ENCODE results near the gene BACE1.

BACE1 gene

GRCh38 chr11:117319214-117319840, 3.3 kb upstream of the BACE1 start:
- Mint-ChIP-seq H3K4me3 (no peak overlapping the region), H3K36me3 (no peaks in the 10 kb centered on the region), H3K4me1 (peaks cover 9 to 15% of the 10 kb centered on the region in 2 donors), H3K9me3 (no peaks in the 10 kb centered on the region), H3K27me3 (peaks cover 14 to 25% of the 10 kb centered on the region in 2 donors), H3K27ac (no peak overlapping the region)
- ATAC-seq (replicated peaks) (no peak), DNase-seq (no peak)

DNA sequence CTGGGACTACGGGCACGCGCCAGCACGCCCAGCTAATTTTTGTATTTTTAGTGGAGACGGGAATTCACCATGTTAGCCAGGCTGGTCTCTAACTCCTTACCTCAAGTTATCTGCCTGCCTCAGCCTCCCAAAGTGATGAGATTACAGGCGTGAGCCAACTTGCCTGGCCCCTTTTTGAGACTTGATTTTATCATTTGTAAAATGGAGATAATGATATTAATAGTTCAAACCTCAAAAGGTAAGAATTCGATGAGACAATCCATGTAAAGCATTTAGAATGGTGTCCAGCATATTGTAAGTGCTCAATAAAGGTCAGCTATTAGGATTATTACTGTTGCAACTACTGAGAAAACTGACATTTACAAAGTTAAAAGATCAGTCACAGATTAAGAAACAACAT, 2.7 kb upstream of the BACE1 start:
- Mint-ChIP-seq H3K4me1 (peaks cover 11 to 18% of the 10 kb centered on the region in 2 donors), H3K27ac (no peak overlapping the region), H3K4me3 (no peak overlapping the region), H3K27me3 (peaks cover 20 to 31% of the 10 kb centered on the region in 2 donors), H3K9me3 (no peaks in the 10 kb centered on the region), H3K36me3 (no peaks in the 10 kb centered on the region)
- ATAC-seq (replicated peaks) (no peak), DNase-seq (no peak)

DNA sequence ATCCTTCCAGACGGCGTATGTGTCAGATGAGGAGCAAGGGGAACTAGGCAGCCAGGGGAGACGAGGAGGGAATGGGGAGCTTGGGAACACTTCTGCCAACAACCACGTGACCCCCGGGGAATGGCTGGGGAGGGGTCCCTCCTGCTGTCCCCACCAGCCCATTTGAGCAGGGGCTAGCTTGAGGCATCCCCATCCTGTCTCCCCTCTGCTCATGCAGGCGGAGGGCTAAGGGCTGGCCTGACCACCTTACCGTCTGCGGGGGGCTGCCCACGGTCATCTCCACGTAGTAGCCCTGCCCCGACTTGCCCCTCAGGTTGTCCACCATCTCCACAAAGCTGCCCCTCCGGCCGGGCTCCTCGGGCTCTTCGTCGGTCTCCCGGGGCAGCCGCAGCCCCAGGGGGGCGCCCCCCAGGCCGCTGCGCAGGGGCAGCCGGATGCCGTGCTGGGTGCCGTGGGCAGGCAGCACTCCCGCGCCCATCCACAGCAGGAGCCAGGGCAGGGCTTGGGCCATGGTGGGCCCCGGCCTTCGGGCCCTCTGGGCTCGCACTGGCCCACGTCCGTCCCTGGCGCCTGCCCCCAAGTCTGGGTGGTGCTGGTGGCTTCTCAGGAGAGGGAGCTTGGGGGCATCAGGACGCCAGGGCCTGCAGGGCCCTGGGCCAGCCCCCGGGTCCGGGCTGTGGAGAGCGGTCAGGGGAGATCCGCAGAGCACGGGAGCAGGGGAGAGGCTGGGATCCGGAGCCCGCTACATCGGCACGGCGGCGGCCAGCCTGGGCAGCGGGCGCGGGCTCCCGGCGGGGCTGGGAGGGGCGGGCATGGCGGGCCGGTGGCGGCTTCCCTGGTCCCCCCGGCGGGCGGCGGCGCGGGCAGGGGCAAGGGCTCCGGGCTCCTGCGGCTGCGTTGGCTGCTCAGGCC, 515 bp downstream of the BACE1 start:
- peak; percentile 78 for ATAC-seq (replicated peaks)
- H3K4me3 Mint-ChIP-seq, result peak overlapping the region; percentile 74 to 80
- no peaks in the 10 kb centered on the region for H3K9me3 Mint-ChIP-seq
- no peak overlapping the region for H3K27ac Mint-ChIP-seq
- H3K36me3 Mint-ChIP-seq, result no peaks in the 10 kb centered on the region
- no peak for DNase-seq
- H3K27me3 Mint-ChIP-seq, result peaks cover 22 to 42% of the 10 kb centered on the region in 2 donors
- H3K4me1 Mint-ChIP-seq, result peaks cover 11 to 18% of the 10 kb centered on the region in 2 donors

DNA sequence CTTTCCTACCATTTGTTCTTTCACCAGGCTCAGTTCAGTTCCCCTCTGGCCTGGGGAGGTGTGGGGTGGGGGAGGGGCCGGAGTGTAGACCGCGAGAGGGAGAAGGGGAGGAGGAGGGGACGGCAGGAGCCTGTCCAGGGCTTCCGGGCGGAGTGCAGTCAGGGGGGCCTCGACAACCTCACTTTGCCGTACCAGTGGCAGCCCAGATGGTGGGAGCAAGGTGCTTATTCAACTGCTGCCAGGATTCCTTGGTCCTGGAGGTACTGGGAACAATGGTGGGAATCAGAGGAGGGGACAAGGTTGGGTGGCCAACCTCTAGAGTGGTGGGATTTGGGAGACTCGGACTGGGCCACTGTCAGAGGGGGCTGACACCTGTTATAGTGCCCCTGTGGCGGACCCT, 1.2 kb downstream of the BACE1 start:
- Mint-ChIP-seq H3K4me1 (peaks cover 11 to 18% of the 10 kb centered on the region in 2 donors), H3K27ac (no peak overlapping the region), H3K36me3 (no peaks in the 10 kb centered on the region), H3K4me3 (peak overlapping the region; percentile 63 to 74), H3K27me3 (peaks cover 22 to 42% of the 10 kb centered on the region in 2 donors), H3K9me3 (no peaks in the 10 kb centered on the region)
- ATAC-seq (replicated peaks), result no peak
- DNase-seq, result no peak

DNA sequence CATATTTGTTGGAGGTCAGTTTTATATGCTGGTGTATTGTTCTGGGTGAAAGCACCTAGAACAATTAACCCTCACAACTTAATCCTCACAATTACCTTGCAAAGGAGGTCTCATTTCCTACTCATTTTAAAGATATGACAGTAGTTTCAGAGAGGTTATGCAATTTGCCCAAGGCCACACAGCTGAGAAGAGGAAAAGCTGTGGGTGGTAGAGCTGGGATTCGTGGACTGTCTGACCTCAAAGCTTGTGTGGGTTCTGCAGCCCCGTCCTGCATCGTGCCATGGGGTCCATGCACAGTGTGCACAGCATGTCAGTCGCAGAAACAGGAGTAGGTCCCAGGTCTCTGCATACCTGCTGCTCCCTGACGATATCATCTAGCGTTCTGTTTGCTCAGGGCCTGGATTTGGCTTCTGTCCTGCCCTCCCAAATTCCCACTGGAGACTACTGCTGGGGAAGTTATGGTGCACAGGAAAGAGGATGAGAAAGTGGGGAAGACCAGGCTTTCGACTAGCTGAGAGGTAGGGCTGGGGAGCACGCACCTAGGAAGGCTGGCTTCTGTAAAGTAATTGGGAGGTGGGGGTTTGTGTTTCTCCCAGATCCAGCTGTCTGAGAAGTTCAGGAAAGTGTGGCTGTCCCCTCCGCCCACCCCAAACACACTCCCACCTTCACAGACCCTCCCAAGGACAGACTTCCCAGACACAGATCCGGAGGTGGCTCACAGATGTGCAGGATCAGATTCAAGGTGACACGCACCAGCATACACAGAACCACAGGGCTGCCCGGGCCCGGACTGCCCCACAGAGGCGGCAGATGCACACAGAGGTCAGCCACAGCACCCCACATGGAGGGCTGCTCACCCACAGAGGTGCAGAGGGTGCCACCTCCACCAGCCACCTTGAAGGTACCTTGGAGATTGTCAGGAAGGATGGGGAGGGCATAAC, 2.0 kb downstream of the BACE1 start:
- Mint-ChIP-seq H3K27me3 (peaks cover 27 to 47% of the 10 kb centered on the region in 2 donors), H3K27ac (no peak overlapping the region), H3K4me1 (peaks cover 11 to 18% of the 10 kb centered on the region in 2 donors), H3K9me3 (no peaks in the 10 kb centered on the region), H3K36me3 (no peaks in the 10 kb centered on the region), H3K4me3 (no peak overlapping the region)
- DNase-seq (no peak), ATAC-seq (replicated peaks) (no peak)

DNA sequence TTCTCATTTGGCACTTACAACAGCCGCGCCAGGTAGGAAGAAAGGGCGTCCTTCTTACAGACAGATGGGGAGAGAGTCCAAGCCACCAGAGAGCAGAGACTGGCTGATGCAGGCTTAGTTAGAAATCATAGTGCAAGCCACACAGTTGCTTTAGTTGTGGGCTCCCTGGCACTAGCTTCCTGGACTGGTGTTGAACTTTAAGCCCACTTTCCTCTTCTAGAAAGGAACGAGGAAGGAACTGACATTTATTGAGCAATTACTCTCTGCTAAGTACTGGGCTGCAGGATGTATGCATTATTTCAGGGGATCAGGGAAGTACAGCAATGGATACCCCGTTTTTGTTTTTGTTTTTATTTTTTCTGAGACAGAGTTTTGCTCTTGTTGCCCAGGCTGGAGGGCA, 3.0 kb downstream of the BACE1 start:
- no peak for ATAC-seq (replicated peaks)
- no peak overlapping the region for H3K4me3 Mint-ChIP-seq
- no peaks in the 10 kb centered on the region for H3K9me3 Mint-ChIP-seq
- peaks cover 30 to 48% of the 10 kb centered on the region in 2 donors for H3K27me3 Mint-ChIP-seq
- H3K4me1 Mint-ChIP-seq, result peaks cover 11 to 18% of the 10 kb centered on the region in 2 donors
- DNase-seq, result no peak
- no peak overlapping the region for H3K27ac Mint-ChIP-seq
- no peaks in the 10 kb centered on the region for H3K36me3 Mint-ChIP-seq

DNA sequence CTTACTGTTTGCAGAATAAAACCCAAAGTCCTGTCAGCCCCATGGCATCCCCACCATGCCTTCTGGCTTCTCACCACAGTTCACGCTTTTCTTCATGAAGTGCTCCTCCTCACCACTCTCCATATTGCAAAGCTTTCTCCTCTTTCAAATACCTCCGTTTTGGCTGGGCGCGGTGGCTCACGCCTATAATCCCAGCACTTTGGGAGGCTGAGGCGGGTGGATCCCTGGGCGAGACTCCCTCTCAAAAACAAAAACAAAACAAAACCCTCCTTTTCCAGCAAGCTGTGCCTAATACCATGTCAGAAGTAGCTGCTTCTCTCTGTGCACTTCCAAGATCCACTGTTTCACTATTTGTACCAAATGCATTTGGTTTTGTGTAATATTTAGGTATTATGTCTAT, 6.7 kb downstream of the BACE1 start:
- ATAC-seq (replicated peaks), result no peak
- Mint-ChIP-seq H3K4me3 (no peak overlapping the region), H3K27me3 (peaks cover 16 to 23% of the 10 kb centered on the region in 2 donors), H3K27ac (no peak overlapping the region), H3K9me3 (no peaks in the 10 kb centered on the region), H3K36me3 (no peaks in the 10 kb centered on the region), H3K4me1 (peaks cover 2 to 3% of the 10 kb centered on the region in 2 donors)
- no peak for DNase-seq

DNA sequence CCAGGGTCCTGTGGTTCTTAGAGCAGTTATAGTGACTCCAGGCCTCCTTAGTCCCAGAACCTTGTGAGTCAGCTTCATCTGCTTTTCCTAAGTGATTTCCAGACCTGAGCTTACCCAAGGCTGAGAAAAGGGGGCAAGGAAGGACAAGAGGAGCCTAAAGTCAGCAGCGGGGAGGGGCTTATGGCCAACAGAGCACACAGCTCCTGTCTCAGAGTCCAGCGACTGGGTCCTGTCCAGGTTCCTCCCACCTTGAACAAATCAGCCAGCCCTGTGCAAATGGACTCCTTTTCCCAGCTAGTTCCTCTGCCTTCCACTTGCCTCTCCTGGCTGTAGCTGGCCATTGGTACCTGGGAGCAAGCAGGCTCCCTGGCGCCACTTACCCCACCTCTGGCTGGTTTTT, 10.9 kb downstream of the BACE1 start:
- Mint-ChIP-seq H3K4me1 (peaks cover 0 to 6% of the 10 kb centered on the region in 2 donors), H3K27ac (no peak overlapping the region), H3K4me3 (no peak overlapping the region), H3K9me3 (no peaks in the 10 kb centered on the region), H3K27me3 (peaks cover 6 to 14% of the 10 kb centered on the region in 2 donors), H3K36me3 (no peaks in the 10 kb centered on the region)
- DNase-seq (no peak), ATAC-seq (replicated peaks) (no peak)

- Mint-ChIP-seq H3K4me3 (no peak overlapping the region), H3K36me3 (no peaks in the 10 kb centered on the region), H3K27me3 (peaks cover 0 to 5% of the 10 kb centered on the region in 2 donors), H3K4me1 (peaks cover 0 to 6% of the 10 kb centered on the region in 2 donors), H3K9me3 (no peaks in the 10 kb centered on the region), H3K27ac (no peak overlapping the region)
- ATAC-seq (replicated peaks) (no peak), DNase-seq (no peak)
These were observed 12.3 kb downstream of the BACE1 start for GRCh38 chr11:117303646-117304315.

- DNase-seq, result no peak
- Mint-ChIP-seq H3K4me1 (peaks cover 0 to 6% of the 10 kb centered on the region in 2 donors), H3K9me3 (no peaks in the 10 kb centered on the region), H3K27me3 (peaks cover 0 to 5% of the 10 kb centered on the region in 2 donors), H3K27ac (no peak overlapping the region), H3K4me3 (no peak overlapping the region), H3K36me3 (no peaks in the 10 kb centered on the region)
- ATAC-seq (replicated peaks), result no peak
These were observed 13.0 kb downstream of the BACE1 start for GRCh38 chr11:117303101-117303500.

GRCh38 chr11:117302228-117302627, 13.8 kb downstream of the BACE1 start:
- Mint-ChIP-seq H3K36me3 (no peaks in the 10 kb centered on the region), H3K4me3 (no peak overlapping the region), H3K4me1 (peaks cover 0 to 6% of the 10 kb centered on the region in 2 donors), H3K9me3 (no peaks in the 10 kb centered on the region), H3K27me3 (peaks cover 0 to 5% of the 10 kb centered on the region in 2 donors), H3K27ac (no peak overlapping the region)
- no peak for DNase-seq
- ATAC-seq (replicated peaks), result peak; percentile 66 to 77

DNA sequence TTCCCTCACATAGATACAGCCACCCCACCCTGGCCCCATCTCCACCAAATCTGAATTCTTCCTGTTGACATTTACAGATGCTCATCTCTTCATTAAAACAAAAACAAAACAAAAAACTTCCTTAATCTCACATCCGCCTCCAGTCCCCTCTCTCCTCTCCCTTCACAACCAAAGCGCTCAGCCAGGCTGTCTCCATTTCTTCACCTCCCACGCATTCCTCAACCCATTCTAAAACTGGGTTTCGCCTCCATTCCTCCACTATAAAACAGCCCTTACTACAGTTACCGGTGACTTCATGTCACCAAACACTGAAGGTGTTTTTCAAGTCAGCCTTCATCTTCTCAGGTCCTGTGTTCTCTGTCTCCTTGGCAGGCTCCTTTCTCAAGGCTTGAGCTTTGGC, 15.3 kb downstream of the BACE1 start:
- H3K4me1 Mint-ChIP-seq, result peaks cover 0 to 6% of the 10 kb centered on the region in 2 donors
- no peak for DNase-seq
- no peak overlapping the region for H3K27ac Mint-ChIP-seq
- ATAC-seq (replicated peaks), result no peak
- H3K27me3 Mint-ChIP-seq, result peaks cover 0 to 5% of the 10 kb centered on the region in 2 donors
- no peaks in the 10 kb centered on the region for H3K9me3 Mint-ChIP-seq
- no peaks in the 10 kb centered on the region for H3K36me3 Mint-ChIP-seq
- no peak overlapping the region for H3K4me3 Mint-ChIP-seq

DNA sequence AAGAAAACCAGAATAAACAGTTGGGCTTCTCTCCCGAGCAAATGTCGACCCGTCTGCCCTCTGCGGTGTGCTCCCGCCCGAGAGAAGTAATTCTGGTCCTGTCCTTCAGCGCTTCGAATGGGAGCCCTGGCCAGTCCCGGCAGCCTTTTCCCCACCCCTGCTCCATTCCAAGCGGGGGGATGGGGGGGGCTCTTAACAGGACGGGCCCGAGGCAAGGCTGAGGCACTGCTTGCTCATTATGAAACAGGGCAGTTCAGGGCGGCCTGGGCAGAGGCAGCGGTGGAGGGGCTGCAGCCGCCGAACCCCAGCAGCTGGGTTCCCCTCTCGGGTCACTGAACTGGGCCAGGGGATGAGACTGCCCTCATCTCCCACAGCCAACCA, 15.8 kb downstream of the BACE1 start:
- H3K4me3 Mint-ChIP-seq, result no peak overlapping the region
- ATAC-seq (replicated peaks) (no peak), DNase-seq (no peak)
- H3K27me3 Mint-ChIP-seq, result peaks cover 0 to 5% of the 10 kb centered on the region in 2 donors
- no peak overlapping the region for H3K27ac Mint-ChIP-seq
- no peaks in the 10 kb centered on the region for H3K36me3 Mint-ChIP-seq
- H3K4me1 Mint-ChIP-seq, result peaks cover 0 to 6% of the 10 kb centered on the region in 2 donors
- H3K9me3 Mint-ChIP-seq, result no peaks in the 10 kb centered on the region

All from stimulated activated naive B cell treated with anti-CD40 and anti-IgM and Interleukin-4, amounts not matched to agents 10 μg/mL and 1 μg/mL and 100 μg/mL, for 72 hours (primary cell).